HAP-1 (cell line): ENCODE measurements around the gene SLC35G3.
"Not testable (repeated sequence)": the region's sequence is repeated elsewhere in the genome, so short reads cannot be mapped to it uniquely, and the experiment has no call there.

Experiments
- DNase-seq, 2 experiments: peaks; one replicate each; pipeline ENCODE4 v3.0.0-alpha.2; 2016 to 2020; ENCODE audit warnings: low spot score in 2 of 2
- H3K27me3 ChIP-seq: fragments of 250-450 bp; sonication (Bioruptor Pico); 2 replicates; pipeline ENCODE4 v1.5.1; 2020; ENCODE audit warnings: low read depth, mild to moderate bottlenecking, moderate library complexity
- H3K36me3 ChIP-seq: fragments of 250-450 bp; sonication (Bioruptor Pico); replicated peaks from 2 replicates; pipeline ENCODE4 v1.5.1; 2020; ENCODE audit warnings: mild to moderate bottlenecking
- H3K4me1 ChIP-seq: fragments of 250-450 bp; sonication (Bioruptor Pico); 2 replicates; pipeline ENCODE4 v1.5.1; 2020; ENCODE audit warnings: mild to moderate bottlenecking
- H3K4me3 ChIP-seq: fragments of 250-450 bp; sonication (Bioruptor Pico); 2 replicates; pipeline ENCODE4 v1.5.1; 2020; ENCODE audit warnings: mild to moderate bottlenecking, moderate library complexity
- H3K9me3 ChIP-seq: fragments of 250-450 bp; sonication (Bioruptor Pico); 2 replicates; pipeline ENCODE4 v1.5.1; 2020; ENCODE audit warnings: mild to moderate bottlenecking, moderate library complexity
- in situ Hi-C: fragments of 300-500 bp; cut with MboI; formaldehyde crosslinking; loops from 3 replicates; pipeline ENCODE4 v1.14.3; 2020; ENCODE audit warnings: low sequenced_read_pairs, inconsistent platforms, mixed read lengths

The SLC35G3 gene

GRCh38 chr17:35151080-35151479 lies 43.1 kb downstream of the SLC35G3 start:
- H3K27me3 ChIP-seq, H3K36me3 ChIP-seq, H3K9me3 ChIP-seq, DNase-seq, H3K4me1 ChIP-seq, H3K4me3 ChIP-seq: not testable (repeated sequence)
- in situ Hi-C loops: loop anchor here (25.0 kb wide), 1 partner anchor 386 kb away; the partner anchor contains the start of gene SLFN12L

GRCh38 chr17:35149941-35150340 lies 44.3 kb downstream of the SLC35G3 start:
- no peaks in the 10 kb centered on the region for H3K4me1 ChIP-seq
- no peaks in the 10 kb centered on the region for H3K36me3 ChIP-seq
- no peak for DNase-seq
- no peaks in the 10 kb centered on the region for H3K9me3 ChIP-seq
- in situ Hi-C loops: loop anchor here (25.0 kb wide), 1 partner anchor 387 kb away; the partner anchor contains the start of gene SLFN12L
- no peaks in the 10 kb centered on the region for H3K27me3 ChIP-seq
- no peak overlapping the region for H3K4me3 ChIP-seq

- H3K27me3 ChIP-seq: no peaks in the 10 kb centered on the region
- no peak for DNase-seq
- H3K36me3 ChIP-seq: no peaks in the 10 kb centered on the region
- no peak overlapping the region for H3K4me3 ChIP-seq
- in situ Hi-C loops: no loop called here
- no peaks in the 10 kb centered on the region for H3K4me1 ChIP-seq
- H3K9me3 ChIP-seq: no peaks in the 10 kb centered on the region
Observed at GRCh38 chr17:35148144-35148543, 46.0 kb downstream of the SLC35G3 start.

GRCh38 chr17:35147375-35147905 lies 46.8 kb downstream of the SLC35G3 start, which contains the start of gene UNC45B:
Gene UNC45B, plus strand, starts transcription at chr17:35147817. Its CDS starts 447 bp downstream, at chr17:35148264.
- Histone ChIP-seq H3K4me3 (no peak within 1 kb of the TSS), H3K4me1 (no peaks in the 10 kb centered on the region), H3K9me3 (no peaks in the 10 kb centered on the region), H3K36me3 (no peaks in the 10 kb centered on the region), H3K27me3 (no peaks in the 10 kb centered on the region)
- DNase-seq: no peak
- in situ Hi-C loops: no loop called here

GRCh38 chr17:35146214-35146833 lies 47.9 kb downstream of the SLC35G3 start:
- Histone ChIP-seq H3K9me3 (no peaks in the 10 kb centered on the region), H3K36me3 (peaks cover 5% of the 10 kb centered on the region), H3K4me3 (no peak overlapping the region), H3K4me1 (no peaks in the 10 kb centered on the region), H3K27me3 (no peaks in the 10 kb centered on the region)
- DNase-seq: no peak
- in situ Hi-C loops: no loop called here

GRCh38 chr17:35144840-35145239 lies 49.4 kb downstream of the SLC35G3 start:
- Histone ChIP-seq H3K9me3 (no peaks in the 10 kb centered on the region), H3K4me1 (no peaks in the 10 kb centered on the region), H3K36me3 (peaks cover 11% of the 10 kb centered on the region), H3K4me3 (no peak overlapping the region), H3K27me3 (no peaks in the 10 kb centered on the region)
- in situ Hi-C loops: loop anchor here (5.0 kb wide), 1 partner anchor 97 kb away; the partner anchor contains the start of gene SLFN5
- no peak for DNase-seq
